HepG2 (cell line): ENCODE data around the gene BHLHE23. TPM values are rescaled to one million over a fixed set of nuclear protein-coding genes. Genes with fewer than 3 reads are reported as not detected.

ENCODE experiments used
- ATAC-seq: fragments of 200-7000 bp; cut with Tn5 transposase; 3 replicates; pipeline ENCODE4 v1.9.1; 2020; ENCODE audit warnings: mild to moderate bottlenecking, moderate library complexity
- BruUV-seq: library from RNA; stranded (reverse); fragments of 400-500 nt; replicated peaks from 2 replicates; lab custom pipeline; 2021; lab: Mats Ljungman, UMichigan
- CTCF ChIA-PET: fragments of 300-600 bp; formaldehyde crosslinking; extraction: SDS; loops from one replicate; lab custom pipeline; 2021; ENCODE audit warnings: low total read pairs, inconsistent platforms, low intra/inter-chr PET ratio; lab: Yijun Ruan, JAX
- POLR2A ChIA-PET: fragments of 350-600 bp; sonication (Branson Sonifier 250); formaldehyde crosslinking; loops from one replicate; lab custom pipeline; 2020; ENCODE audit warnings: antibody characterized with exemption, inconsistent platforms; lab: Yijun Ruan, JAX
- DNase-seq: peaks from one replicate; pipeline ENCODE4 v3.0.0-alpha.2; 2015; ENCODE audit warnings: low spot score
- FAIRE-seq: peaks from 3 replicates; lab custom pipeline; 2011; peaks lifted over from hg19 to GRCh38; lab: Jason Lieb, UNC
- H2AFZ ChIP-seq: one replicate; pipeline ENCODE4 v1.6.1; 2011; ENCODE audit warnings: low read length, inconsistent platforms
- H3K27ac ChIP-seq: fragments of 300-600 bp; 3 replicates; pipeline ENCODE4 v1.8.0; 2011; ENCODE audit warnings: mixed run types, mild to moderate bottlenecking, mixed read lengths, low read length, inconsistent platforms; ENCODE audit not compliant: insufficient read depth; ENCODE audit errors: extremely low read length
- H3K27me3 ChIP-seq, 2 experiments: fragments of 200-600 bp in 1 of 2; 2 replicates in 1 of 2; 3 replicates in 1 of 2; pipeline versions ENCODE4 v1.6.0 to v1.8.0; 2011; ENCODE audit warnings: low read length in 2 of 2, mild to moderate bottlenecking in 2 of 2, moderate library complexity in 2 of 2, inconsistent platforms in 1 of 2; ENCODE audit not compliant: insufficient read depth in 2 of 2, control insufficient read depth in 1 of 2
- H3K36me3 ChIP-seq, 2 experiments: fragments of 200-600 bp in 1 of 2; replicated peaks in 1 of 2; 2 replicates in 1 of 2; 3 replicates in 1 of 2; pipeline versions ENCODE4 v1.5.1 to v1.8.0; 2011; ENCODE audit warnings: low read length in 2 of 2, inconsistent platforms in 1 of 2; ENCODE audit not compliant: insufficient read depth in 2 of 2, control insufficient read depth in 1 of 2
- H3K4me1 ChIP-seq: 2 replicates; pipeline ENCODE4 v1.5.1; 2012; ENCODE audit warnings: low read length, inconsistent platforms; ENCODE audit not compliant: insufficient read depth
- H3K4me2 ChIP-seq: 2 replicates; pipeline ENCODE4 v1.6.0; 2011; ENCODE audit warnings: low read depth, low read length, inconsistent platforms
- H3K4me3 ChIP-seq, 3 experiments: fragments of 200-600 bp in 1 of 3; sonication (generic), shearing (Covaris generic) in 1 of 3; replicated peaks in 1 of 3; 2 replicates each; pipeline ENCODE4 v1.5.1; 2011 to 2016; ENCODE audit warnings: low read length in 3 of 3, inconsistent platforms in 2 of 3, low read depth in 2 of 3, mild to moderate bottlenecking in 2 of 3, control low read depth in 1 of 3, mixed read lengths in 1 of 3; ENCODE audit not compliant: insufficient read depth in 1 of 3
- H3K79me2 ChIP-seq: one replicate; pipeline ENCODE4 v1.6.1; 2011; ENCODE audit warnings: low read length, inconsistent platforms; ENCODE audit not compliant: insufficient read depth
- H3K9ac ChIP-seq: 2 replicates; pipeline ENCODE4 v1.6.0; 2011; ENCODE audit warnings: mild to moderate bottlenecking, low read depth, low read length, inconsistent platforms; ENCODE audit not compliant: insufficient read depth
- H3K9me3 ChIP-seq: 2 replicates; pipeline ENCODE4 v1.5.1; 2012; ENCODE audit warnings: mild to moderate bottlenecking, low read length
- H4K20me1 ChIP-seq: 2 replicates; pipeline ENCODE4 v1.6.0; 2011; ENCODE audit warnings: inconsistent platforms, mild to moderate bottlenecking, low read length, moderate library complexity; ENCODE audit not compliant: insufficient read depth
- ETV5 ChIP-seq: IDR thresholded peaks from 2 replicates; pipeline ENCODE4 v1.6.1; 2018; ENCODE audit warnings: missing biosample characterization, missing genetic modification reagents, inconsistent platforms, borderline replicate concordance
- GLMP ChIP-seq: sonication (generic); formaldehyde crosslinking; IDR thresholded peaks from 2 replicates; pipeline ENCODE4 v1.9.0; 2021; ENCODE audit warnings: missing genetic modification reagents, mild to moderate bottlenecking, borderline replicate concordance
- MXI1 ChIP-seq: IDR thresholded peaks from 3 replicates; pipeline ENCODE4 v1.6.1; 2012; ENCODE audit warnings: low read depth, low read length, inconsistent platforms, borderline replicate concordance
- MZF1 ChIP-seq: sonication (generic); formaldehyde crosslinking; IDR thresholded peaks from 2 replicates; pipeline ENCODE4 v1.8.1; 2023; ENCODE audit warnings: mild to moderate bottlenecking, missing genetic modification reagents, borderline replicate concordance
- NR2C2 ChIP-seq: sonication (generic); formaldehyde crosslinking; IDR thresholded peaks from 2 replicates; pipeline ENCODE4 v1.4.0; 2020; ENCODE audit warnings: missing genetic modification reagents, mild to moderate bottlenecking, moderate library complexity, borderline replicate concordance
- PRPF4 ChIP-seq: fragments of 200-400 bp; formaldehyde crosslinking; IDR thresholded peaks from 2 replicates; pipeline ENCODE4 v1.6.1; 2016; ENCODE audit warnings: low read length, low read depth; ENCODE audit not compliant: poor library complexity, severe bottlenecking
- RNF2 ChIP-seq: fragments of 450-650 bp; conservative IDR thresholded peaks from 2 replicates; pipeline ENCODE4 v1.6.1; 2016; ENCODE audit warnings: low read depth
- SMARCC2 ChIP-seq: fragments of 450-650 bp; IDR thresholded peaks from 2 replicates; pipeline ENCODE4 v1.6.1; 2017; ENCODE audit warnings: antibody characterized with exemption, mild to moderate bottlenecking
- ZBTB3 ChIP-seq: sonication (generic); formaldehyde crosslinking; IDR thresholded peaks from 2 replicates; pipeline ENCODE4 v1.4.0; 2020; ENCODE audit warnings: low read depth, mild to moderate bottlenecking, moderate library complexity, missing genetic modification reagents, borderline replicate concordance
- ZBTB46 ChIP-seq: sonication (generic); formaldehyde crosslinking; IDR thresholded peaks from 2 replicates; pipeline ENCODE4 v1.4.0; 2020; ENCODE audit warnings: mild to moderate bottlenecking, missing genetic modification reagents, borderline replicate concordance
- ZFYVE20 ChIP-seq: sonication (generic); formaldehyde crosslinking; IDR thresholded peaks from 2 replicates; pipeline ENCODE4 v1.8.0; 2023; ENCODE audit warnings: low read depth, mild to moderate bottlenecking, moderate library complexity, missing genetic modification reagents, borderline replicate concordance
- ZSCAN9 ChIP-seq: IDR thresholded peaks from 2 replicates; pipeline ENCODE4 v1.6.1; 2016; ENCODE audit warnings: borderline replicate concordance
- WGBS: methylation state at CpG from one replicate; pipeline ENCODE4 v1.1.6; 2017; ENCODE audit warnings: low lambda C conversion rate; 5-methylcytosine and 5-hydroxymethylcytosine counted together
- in situ Hi-C: cut with HindIII; loops from 2 replicates; pipeline ENCODE4 v1.10.0; 2017; ENCODE audit warnings: low pct_unique_long_range_greater_than_20kb; ENCODE audit not compliant: extremely low pct_ligation_motif_present
- intact Hi-C: fragments of 100-400 bp; cut with micrococcal nuclease; formaldehyde crosslinking; loops from one replicate; pipeline ENCODE4 v1.10.0; 2022; ENCODE audit not compliant: unreplicated experiment
- polyA plus RNA-seq, 8 experiments: library from polyadenylated mRNA; depleted of rRNA in 3 of 8; stranded (reverse) in 7 of 8; unstranded in 1 of 8; fragments of >200 nt; fragmentation: Illumina TruSeq in 4 of 8; extraction: Trizol in 4 of 8; gene quantifications; 2 replicates each; pipeline versions ENCODE4 v1.2.1 to v1.2.3, GENCODE V29; 2011 to 2016; ENCODE audit warnings: low read depth in 4 of 8, missing spikeins in 1 of 8, mixed read lengths in 1 of 8; ENCODE audit not compliant: insufficient read depth in 1 of 8
- total RNA-seq, 5 experiments: library from RNA; depleted of rRNA; stranded (reverse); fragments of >200 nt; fragmentation: Illumina TruSeq; extraction: Trizol; gene quantifications; 2 replicates each; pipeline ENCODE4 v1.2.3, GENCODE V29; 2016; ENCODE audit warnings: low read depth in 1 of 5

The BHLHE23 gene
- total and polyA plus RNA-seq, 2 of the 13 experiments (the other 11 are each of a cell fraction or from before 2014, with no cell fraction given): not detected

GRCh38 chr20:63020681-63021080 lies 13.9 kb upstream of the BHLHE23 start:
- no peaks in the 10 kb centered on the region for H3K79me2 ChIP-seq
- DNase-seq (no peak), ATAC-seq (no peak), FAIRE-seq (no peak)
- intact Hi-C loops (no loop called here), in situ Hi-C loops (no loop called here)
- no peaks in the 10 kb centered on the region for H3K9me3 ChIP-seq
- no peak overlapping the region for H3K4me3 ChIP-seq
- no TSS peak for BruUV-seq
- H3K4me2 ChIP-seq: no peak overlapping the region
- no peak overlapping the region for H3K27ac ChIP-seq
- H3K9ac ChIP-seq: no peak overlapping the region
- H4K20me1 ChIP-seq: no peaks in the 10 kb centered on the region; the same call in 1 of the 2 replicates
- ChIA-PET CTCF (no interaction called here), POLR2A (no interaction called here)
- H3K4me1 ChIP-seq: no peaks in the 10 kb centered on the region
- peaks cover 62 to 96% of the 10 kb centered on the region in 2 experiments for H3K27me3 ChIP-seq
- no peak overlapping the region for H2AFZ ChIP-seq
- TF ChIP-seq ZBTB46 (CRISPR knock-in tag) (no peak), ETV5 (CRISPR knock-in tag) (no peak), PRPF4 (no peak), SMARCC2 (no peak), RNF2 (no peak), GLMP (CRISPR knock-in tag) (no peak), MZF1 (CRISPR knock-in tag) (no peak), ZSCAN9 (CRISPR knock-in tag) (no peak), MXI1 (no peak), NR2C2 (CRISPR knock-in tag) (no peak), ZFYVE20 (CRISPR knock-in tag) (no peak), ZBTB3 (CRISPR knock-in tag) (no peak)
- H3K36me3 ChIP-seq: no peaks in the 10 kb centered on the region
- WGBS: 19% methylated on average over 10 of the region's 10 CpGs
